ENCODE measurements around the gene ALDH1A2.

GRCh38 chr15:58114388-58114787 is 48.9 kb upstream of the ALDH1A2 start:
- TF ChIP-seq POLR2A (IDR thresholded peaks at IDR 0.05) (no peak), CTCF (IDR thresholded peaks at IDR 0.05) (no peak)

Data from adrenal gland (tissue), 5 donors.